Subcutaneous adipose tissue (tissue), 4 donors: Measurements from ENCODE around the gene ATP13A4. TPM values are rescaled to one million over a fixed set of nuclear protein-coding genes. Genes with fewer than 3 reads are reported as not detected.

Experiments
- CTCF ChIP-seq: fragments of 450-650 bp; IDR thresholded peaks from one replicate; pipeline ENCODE4 v1.5.1; 2016; ENCODE audit warnings: low read depth, mild to moderate bottlenecking, control low read depth, antibody characterized with exemption, moderate library complexity
- total RNA-seq, 4 donors: library from RNA; depleted of rRNA; stranded (reverse); fragments of >200 nt; gene quantifications; one replicate each; pipeline ENCODE4 v1.1.0, GENCODE V29; 2016

Gene ATP13A4
- total RNA-seq, 4 donors from 2014 or later = 0.66 to 1.2 TPM; not detected in 2

- no peak for TF ChIP-seq CTCF
Observed at GRCh38 chr3:193592841-193593667, 38.4 kb upstream of the ATP13A4 start, which contains the start of gene OPA1. Gene OPA1, plus strand, starts transcription at chr3:193593208. Its CDS starts 170 bp downstream, at chr3:193593378.

GRCh38 chr3:193590088-193590856, 35.6 kb upstream of the ATP13A4 start:
- no peak for TF ChIP-seq CTCF

GRCh38 chr3:193589616-193590015, 34.9 kb upstream of the ATP13A4 start:
- no peak for TF ChIP-seq CTCF

- TF ChIP-seq CTCF = no peak
Observed at GRCh38 chr3:193589129-193589528, 34.4 kb upstream of the ATP13A4 start.

GRCh38 chr3:193586526-193586925, 31.8 kb upstream of the ATP13A4 start:
- no peak for TF ChIP-seq CTCF

- no peak for TF ChIP-seq CTCF
Observed at GRCh38 chr3:193585530-193585929, 30.8 kb upstream of the ATP13A4 start.

- no peak for TF ChIP-seq CTCF
Observed at GRCh38 chr3:193574488-193575070, 19.9 kb upstream of the ATP13A4 start.
